COR-L47 (cell line): ENCODE results near the gene HDAC5.
A peak's percentile ranks its signal among the peaks of the same experiment; 100 is the strongest.
"Not testable (repeated sequence)": the region's sequence is repeated elsewhere in the genome, so short reads cannot be mapped to it uniquely, and the experiment has no call there.

Source experiments
- DNase-seq: peaks from one replicate; lab custom pipeline; 2025; lab: John Stamatoyannopoulos, UW

Gene HDAC5

DNA sequence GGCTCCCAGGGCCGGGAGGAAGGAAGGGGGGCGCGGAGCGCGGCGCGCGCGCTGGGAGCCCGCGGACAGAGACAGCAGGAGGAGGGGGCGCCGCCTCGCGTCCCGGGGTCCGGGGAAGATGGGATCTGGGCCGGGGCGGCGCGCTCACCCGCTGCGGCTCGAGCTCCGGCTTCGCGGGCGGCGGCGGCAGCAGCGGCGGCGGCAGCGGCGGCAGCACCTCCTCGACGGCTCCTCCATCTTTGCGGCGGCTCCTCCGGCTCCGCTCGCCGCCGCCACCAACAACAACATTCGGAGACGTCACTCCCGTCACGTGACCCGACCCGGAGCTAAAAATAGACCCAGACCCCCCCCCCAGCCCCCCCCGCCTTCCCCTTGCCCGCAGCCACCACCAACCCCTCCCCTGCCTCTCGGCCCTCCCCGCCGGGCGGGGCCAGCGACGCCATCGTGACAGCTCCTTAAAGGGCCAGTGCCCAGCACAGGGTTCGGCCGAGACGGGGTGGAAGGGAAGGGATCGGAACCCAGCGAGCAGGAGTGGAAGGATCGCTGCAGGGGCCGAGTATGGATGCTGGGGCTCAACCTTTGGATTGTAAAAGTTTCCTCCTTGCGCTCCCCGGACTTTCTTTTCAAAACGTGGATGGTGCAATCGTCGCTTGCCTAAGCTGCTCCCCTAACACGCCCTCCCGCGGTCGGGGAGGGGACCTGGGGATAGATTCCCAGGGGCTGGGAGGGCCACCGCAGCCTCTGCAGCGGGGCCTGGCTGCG, at the start of gene HDAC5:
Gene HDAC5, minus strand, starts transcription at position 286 of the 762 bp plus-strand sequence. CDS start 6,126 bp downstream, outside the sequence.
- peak; percentile 90 for DNase-seq

DNA sequence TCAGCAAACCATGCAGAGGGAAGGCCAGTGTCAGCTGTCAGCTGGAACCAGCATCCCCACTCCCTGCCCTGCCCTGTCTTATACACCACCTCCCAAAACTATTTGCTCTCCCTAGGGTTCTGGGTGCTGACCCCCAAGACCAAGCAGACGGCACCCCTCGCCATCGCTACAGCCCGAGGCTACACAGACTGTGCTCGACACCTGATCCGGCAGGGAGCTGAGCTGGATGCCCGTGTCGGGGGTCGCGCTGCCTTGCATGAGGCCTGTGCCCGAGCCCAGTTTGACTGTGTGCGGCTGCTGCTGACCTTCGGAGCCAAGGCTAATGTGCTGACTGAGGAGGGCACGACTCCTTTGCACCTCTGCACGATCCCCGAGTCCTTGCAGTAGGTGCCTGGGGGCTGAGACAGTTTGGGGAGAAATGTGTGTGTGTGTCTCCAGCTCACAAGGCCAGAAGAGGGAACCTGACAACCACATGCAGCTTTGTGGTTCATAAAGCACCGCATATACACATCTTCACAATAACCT, 48.6 kb upstream of the HDAC5 start:
- no peak for DNase-seq

DNA sequence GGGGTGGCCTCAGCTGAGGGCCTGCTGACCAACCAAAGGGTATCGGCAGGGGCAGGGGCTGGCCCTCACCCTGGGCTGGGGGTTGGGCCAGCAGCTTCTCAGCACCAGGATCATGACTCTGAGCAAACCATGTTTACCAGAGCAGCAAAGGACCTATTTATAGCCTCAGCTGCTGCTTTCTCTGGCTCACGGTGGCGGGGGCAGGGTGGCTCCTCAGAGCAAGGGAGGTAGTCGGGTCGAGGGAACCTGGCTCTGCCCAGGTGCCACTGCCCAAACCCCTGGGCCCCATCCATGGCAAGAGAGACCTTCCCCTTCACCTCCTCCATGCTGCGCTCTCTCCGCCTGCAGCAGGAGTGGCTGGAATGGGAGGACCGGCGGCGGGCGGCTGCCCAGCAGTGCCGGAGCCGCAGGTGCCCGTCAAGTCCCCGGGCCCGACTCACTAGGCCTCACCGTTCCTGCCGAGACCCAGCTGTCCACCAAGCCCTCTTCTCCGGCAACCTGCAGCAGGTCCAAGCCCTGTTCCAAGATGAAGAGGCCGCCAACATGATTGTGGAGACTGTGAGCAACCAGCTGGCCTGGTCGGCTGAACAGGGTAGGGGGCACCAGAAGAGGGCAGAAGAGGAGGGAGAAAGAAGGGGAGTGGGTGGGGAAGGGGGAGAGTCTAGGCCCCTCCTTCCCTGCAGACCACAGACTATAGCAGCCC, 47.2 kb upstream of the HDAC5 start, which contains the start of gene ASB16:
Gene ASB16, plus strand, starts transcription at position 206 of the 703 bp plus-strand sequence. Its CDS starts 86 bp downstream, at position 292.
- DNase-seq: no peak

DNA sequence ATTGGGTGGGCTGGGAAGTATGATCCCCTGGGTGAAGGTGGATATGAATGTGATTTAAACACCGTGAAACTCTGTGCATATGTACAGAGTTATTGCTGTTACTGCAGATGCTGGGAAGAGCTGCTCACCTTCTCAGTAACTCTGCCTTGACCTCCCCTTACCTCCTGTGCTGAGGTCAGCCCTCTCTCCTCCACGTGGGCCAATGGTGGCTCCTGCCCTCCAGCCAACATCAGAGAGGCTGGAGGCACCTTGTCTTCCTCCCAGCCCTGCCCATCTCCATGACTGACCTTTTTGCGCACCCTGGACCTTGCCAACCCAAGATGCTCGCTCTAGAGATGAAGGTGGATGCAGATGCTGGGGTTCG, 46.7 kb upstream of the HDAC5 start:
- no peak for DNase-seq

DNA sequence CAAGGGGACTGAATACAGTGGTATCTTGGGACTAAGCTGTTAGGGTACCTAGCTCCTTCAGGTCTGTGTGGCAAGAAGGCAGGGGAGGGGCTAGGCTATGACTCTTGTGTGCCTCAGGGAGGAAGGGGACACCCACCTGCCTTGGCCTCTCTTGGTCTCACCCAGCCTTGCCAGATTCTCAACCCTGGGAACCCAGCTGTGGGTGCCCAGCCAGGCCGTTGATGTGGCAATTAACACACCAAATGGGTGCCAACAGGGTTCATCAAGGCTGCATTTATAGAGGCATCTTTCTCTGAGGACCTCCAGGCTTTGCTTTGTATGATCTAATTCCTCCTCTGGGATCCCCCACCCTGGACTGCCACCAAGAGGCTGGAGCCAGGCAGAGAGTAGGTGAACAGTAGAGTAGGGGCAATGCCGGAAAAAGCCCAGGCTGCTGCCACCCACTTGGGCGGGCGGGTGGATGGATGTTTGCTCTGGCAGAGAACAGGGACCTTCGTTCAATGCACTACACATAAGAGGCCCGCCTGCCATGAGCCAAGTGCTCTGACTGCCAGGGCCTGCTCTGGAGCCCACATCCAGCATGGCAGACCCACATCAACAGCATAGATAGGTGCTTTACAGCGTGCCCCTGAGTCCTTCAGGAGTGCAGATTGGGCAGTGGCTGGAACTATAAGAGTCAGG, 43.9 kb upstream of the HDAC5 start:
- no peak for DNase-seq

DNA sequence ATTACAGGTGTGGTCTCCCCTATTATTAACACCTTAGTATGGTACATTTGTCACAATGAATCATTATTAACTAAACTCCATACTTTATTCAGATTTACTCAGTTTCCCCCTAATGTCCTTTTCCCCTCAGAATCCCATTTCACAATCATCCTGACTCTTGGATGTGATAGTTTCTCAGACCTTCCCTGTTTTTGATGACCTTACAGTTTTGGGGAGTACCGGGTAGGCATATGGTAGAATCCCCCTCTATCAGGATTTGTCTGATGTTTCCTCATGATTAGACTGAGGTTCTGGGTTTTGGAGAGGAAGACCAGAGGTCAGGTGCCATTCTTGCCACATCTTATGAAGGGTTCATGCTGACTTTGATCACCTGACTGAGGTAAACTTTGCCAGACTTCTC, 41.0 kb upstream of the HDAC5 start:
- no peak for DNase-seq

DNA sequence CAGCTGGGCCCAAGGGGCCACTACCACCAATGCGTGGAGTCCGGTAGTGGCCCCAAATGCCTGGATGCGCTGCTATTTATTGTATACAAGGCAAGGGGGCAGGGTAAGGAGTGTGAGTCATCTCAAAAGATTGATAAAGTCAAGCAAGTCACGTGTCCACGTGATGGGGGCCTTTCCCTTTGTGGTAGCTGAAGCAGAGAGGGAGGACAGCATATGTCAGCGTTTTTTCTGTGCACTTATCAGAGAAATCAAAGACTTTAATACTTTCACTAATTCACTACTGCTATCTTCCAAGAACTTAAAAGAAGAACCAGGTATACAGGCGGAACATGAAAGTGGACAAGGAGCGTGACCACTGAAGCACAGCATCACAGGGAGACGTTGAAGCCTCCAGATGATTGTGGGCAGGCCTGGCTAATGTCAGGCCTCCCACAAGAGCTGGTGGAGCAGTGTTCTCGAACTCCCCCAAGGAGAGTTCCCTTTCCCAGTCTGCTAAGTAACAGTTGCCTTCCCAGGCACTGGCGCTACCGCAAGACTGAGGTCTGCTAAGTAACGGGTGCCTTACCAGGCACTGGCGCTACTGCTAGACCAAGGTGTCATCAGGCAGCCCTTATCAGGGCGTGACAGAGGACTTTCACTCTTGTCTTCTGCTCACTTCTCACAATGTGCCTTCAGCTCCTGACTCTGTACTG, 36.2 kb upstream of the HDAC5 start:
- no peak for DNase-seq

DNA sequence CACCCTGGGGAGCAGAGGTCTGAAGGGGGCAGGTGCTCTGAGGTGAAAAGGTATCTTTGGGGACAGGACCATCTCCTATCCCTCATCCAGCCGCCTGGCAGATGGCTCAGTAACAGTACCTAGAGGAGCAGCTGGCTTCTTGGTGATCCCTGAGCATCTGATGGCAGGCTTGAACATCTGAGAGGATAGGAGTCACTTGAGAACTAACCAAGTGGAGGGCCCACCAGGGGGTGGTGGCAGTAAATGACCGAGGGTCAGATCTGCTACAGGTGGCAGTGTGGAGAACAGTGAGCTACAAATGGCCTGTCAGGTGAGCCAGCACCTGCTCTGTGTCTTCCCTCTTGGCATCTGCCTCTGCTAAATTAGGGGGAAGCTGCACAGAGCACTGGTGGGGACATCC, 32.0 kb upstream of the HDAC5 start:
- peak; percentile 29 for DNase-seq

DNA sequence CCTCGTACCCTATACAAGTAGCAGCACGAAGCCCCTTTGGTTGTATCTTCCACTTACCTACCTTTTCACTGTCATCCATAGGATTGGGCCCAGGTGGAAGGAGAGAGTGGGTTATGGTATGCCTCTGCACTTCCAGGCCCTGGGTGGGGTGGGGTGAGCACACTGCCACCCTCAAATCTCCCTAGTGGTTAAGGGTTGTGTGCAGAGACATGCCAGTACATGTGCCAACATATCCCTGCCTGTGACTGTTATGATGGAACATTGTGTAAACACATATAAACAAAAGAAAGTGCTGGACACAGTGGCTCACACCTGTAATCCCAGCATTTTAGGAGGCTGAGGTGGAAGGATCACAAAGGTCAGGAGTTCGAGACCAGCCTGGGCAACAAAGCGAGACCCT, 29.4 kb upstream of the HDAC5 start:
- no peak for DNase-seq

DNA sequence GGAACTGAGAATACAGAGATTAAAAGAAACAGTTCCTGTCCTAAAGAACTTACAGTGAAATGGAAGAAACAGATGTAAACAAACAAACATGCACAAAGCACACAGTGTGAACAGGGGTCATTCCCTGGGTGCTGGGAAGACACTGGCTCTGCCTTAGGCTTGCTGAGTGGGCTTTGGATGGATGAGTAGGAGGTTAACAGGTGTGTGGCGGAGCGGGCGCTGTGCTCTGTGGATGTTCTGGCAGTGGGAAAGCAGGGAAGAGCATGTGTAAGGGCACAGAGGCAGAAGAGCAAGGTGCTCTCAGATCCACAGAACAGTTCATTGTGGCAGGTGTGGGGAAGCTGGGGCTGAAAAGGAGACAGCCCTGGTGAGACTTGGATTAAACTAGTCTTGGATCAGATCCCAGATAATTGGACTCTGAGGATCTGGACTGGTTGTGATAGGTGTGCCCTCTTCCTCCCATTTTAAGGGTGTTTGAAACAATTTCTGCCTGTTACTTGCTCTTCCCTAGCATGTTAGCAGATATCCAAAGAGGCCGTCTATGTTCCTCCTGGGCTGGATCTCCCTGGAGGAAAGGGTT, 26.4 kb upstream of the HDAC5 start:
- DNase-seq: no peak

DNA sequence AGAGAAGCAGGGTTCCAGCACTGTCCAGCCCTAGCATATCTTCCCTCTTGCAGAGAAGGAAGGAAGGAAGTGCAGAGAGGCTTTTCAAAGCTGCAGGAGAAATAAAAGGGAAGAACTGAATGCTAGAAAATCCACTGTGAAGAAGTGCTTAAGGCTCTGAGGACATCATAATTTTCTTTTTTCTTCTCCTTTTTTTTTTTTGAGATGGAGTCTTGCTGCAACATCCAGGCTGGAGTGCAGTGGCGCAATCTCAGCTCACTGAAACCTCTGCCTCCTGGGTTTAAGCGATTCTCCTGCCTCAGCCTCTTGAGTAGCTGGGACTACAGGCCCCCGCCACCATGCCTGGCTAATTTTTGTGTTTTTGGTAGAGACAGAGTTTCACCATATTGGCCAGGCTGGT, 25.6 kb upstream of the HDAC5 start:
- DNase-seq: not testable (repeated sequence)

DNA sequence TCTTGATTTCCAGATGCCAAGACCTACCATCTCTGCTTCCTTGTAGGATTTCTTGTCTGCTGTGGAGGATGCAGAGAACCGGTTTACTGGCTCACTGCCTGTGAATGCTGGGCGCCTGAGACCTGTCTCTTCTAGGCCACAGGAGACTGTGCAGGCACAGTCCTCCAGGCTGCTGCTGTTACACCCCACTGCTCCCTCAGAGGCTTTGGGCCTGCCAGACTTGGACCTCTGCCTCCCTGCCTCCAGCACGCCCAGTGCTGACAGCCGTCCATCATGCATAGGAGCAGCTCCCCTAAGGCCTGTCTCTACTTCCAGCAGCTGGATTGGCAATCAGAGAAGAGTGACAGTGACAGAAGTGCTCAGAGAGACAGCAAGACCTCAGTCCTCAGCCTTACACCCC, 24.4 kb upstream of the HDAC5 start:
- DNase-seq: no peak

DNA sequence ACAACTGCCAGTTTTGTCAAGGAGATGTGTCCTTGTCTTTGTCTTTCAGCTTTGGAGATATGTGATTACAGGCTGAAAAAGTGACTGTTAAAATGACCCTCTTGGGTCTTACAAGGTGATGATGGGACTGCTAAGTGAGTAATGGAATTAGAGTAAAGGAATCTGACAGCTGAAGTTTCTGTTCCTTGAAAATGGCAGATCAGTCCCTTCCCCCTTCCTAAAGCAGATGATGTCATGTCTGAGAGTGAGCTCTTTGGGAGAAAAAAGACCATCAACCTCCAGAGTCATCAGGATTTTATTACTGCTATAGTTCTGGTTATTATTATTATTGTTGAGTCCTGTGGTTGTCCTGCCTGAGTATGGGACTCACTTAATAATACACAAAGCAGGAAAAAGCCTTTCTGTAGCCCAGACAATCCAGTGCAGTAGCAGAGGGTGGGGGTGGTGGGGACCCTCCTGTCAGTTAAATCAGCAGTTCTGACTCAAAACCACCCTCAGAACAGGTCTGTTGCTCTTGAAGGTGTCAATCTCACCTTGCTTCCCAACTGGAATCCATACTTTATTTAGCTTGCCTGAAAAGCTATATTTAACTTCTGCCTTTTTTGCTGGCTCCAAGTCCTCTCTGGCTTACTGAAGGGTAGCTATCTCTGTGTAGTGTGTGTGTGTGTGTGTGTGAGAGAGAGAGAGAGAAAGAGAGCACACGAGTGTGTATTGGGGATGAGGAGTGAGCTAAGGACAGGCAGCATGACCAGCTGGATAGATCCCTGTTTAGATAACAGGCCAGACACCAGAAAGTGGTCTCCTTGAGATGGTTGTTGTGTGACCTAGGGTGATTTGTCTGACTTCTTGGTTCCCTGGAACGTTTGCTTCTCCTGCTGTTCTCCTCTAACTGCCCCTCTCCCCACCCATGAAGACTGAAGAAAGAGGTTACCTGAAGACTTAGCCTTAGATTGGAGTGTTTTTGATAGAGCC, 23.2 kb upstream of the HDAC5 start:
- DNase-seq: no peak

DNA sequence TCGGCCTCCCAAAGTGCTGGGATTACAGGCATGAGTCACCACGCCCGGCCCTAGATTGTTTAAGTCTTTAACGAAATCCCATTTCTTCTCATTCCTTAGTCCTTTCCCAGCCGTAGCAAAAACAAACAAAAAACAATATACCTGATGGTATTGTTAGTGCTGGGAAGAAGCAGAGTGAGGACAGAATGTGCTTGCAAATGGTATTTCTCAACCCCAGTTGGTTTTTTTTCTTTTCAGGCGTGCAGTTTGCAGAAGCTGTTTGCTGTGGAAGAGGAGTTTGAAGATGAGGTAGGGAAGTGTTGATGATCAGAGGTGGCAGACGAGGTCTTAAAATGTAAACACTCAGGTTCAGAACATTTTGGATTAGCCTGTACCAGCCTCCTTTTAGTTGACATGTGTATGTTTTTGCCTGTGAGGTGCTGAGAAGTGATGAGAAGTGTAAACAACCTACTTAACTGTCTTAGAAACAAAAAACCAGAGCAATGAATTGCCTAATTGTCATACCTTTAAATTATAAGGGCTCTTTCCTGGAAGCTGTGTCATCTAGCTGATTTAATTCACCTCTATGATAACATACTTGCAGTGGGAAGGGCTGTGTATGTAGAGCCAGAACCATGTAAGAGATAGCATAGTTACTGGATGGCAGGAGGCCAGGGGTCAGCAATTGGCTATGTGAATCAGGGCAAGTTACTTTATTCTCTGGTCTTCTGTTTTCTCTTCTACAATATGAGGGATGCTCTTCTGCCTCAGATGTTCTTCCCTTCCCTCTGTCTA, 21.7 kb upstream of the HDAC5 start:
- DNase-seq: no peak

DNA sequence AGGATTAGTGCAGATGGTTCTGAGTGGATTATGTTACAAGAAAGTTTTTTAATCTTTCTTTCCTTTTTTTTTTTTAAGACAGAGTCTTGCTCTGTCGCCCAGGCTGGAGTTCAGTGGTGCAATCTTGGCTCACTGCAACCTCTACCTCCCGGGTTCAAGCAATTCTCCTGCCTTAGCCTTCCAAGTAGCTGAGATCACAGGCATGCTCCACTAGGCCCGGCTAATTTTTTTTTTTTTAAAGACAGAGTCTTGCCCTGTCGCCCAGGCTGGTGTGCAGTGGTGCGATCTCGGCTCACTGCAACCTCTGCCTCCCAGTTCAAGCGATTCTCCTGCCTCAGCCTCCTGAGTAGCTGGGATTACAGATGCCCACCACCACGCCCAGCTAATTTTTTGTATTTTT, 20.5 kb upstream of the HDAC5 start:
- DNase-seq: not testable (repeated sequence)

DNA sequence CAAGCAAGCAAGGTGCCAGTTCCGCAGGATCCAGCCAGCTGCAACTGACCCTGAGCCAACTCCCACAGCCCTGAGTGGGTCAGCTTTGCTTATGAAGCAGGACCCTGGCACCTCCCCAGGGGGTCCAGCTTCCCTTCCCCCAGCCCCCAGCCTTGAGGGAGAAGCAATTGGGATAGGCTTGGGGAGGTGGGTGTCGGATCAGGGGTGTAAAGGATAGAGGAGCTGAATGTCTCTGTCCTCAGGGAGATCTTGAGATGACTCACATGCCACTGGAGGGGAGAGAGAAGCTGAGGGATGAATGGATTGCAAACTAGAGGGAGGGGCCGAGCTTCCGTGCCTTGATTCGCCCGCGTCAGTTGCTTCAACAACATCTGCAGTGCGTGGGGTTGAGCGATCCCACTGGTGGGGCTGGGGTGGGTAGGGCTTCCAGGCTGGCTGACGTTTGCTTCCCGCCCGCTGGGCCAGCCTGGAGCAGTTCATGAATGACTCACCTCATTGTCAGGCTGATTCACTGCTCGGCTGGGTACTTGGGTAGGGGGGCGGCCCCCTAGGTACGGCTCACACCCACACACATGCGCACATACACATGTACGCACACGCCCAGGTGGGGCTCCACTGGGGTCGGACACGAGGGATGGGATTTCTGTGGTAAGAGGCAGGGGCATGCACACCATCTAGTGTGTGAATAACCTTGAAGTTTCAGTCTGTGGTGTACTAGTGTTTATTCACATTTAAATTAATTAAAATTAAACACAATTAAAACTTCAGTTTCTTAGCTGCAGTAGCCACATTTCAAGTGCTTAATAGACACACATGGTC, 14.7 kb upstream of the HDAC5 start:
- DNase-seq: peak; percentile 91

DNA sequence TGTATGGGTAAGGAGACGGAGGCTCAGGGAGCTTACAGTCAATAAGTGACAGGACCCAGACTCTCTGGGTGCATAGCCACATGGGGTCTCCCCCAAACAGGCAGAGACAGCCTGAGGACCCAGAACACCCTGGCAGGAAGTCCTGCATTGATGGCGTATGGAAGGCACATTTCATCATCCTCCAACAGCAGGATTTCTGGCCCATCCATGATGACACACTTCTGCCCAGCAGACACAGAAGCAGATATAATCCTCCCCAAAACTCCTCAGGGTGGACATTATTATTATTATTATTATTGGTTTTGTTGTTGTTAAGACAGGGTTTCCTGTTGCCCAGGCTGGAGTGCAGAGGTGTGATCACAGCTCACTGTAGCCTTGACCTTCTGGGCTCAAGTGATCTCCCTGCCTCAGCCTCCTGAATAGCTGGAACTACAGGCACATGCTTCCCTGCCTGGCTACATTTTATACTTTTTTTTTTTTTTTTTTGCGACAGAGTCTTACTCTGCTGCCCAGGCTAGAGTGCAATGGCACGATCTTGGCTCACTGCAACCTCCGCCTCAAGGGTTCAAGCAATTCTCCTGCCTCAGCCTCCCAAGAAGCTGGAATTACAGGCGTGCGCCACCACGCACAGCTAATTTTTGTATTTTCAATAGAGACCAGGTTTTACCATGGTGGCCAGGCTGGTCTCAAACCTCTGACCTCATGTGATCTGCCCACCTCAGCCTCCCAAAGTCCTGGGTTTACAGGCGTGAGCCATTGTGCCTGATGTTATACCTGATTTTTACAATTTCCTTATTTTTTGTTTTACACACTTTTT, 11.5 kb upstream of the HDAC5 start:
- DNase-seq: no peak

DNA sequence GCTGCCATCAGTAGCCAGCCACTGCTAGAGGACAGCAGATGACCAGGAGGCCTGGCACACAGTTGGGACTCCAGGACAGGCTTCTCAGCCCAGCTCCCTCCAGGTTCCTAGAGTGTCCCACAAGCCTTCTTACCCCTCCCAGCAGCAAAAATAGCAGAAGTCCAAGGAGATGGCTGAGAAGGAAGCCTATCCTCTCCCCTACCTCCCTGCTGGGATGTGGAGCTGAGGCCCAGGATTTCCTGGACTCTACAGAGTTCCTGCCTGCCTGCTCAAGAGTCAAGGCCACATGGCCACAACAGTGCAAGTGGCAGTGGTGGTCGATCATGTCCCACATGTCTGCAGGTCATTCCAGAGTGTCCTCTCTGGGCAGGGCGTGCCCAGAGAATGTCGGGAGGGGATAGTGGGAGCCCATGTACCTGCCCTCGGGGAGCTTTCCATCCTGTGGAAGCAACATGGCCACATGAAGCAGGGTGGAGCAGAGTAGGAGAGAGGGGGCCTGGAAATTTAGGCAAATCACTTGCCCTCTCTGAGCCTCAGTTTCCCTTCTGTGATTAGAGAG, 10.6 kb upstream of the HDAC5 start:
- DNase-seq: no peak
